ENCODE data around the gene IFT122. TPM values are rescaled to one million over a fixed set of nuclear protein-coding genes. Genes with fewer than 3 reads are reported as not detected.

The IFT122 gene
- total RNA-seq, 2 experiments from 2014 or later, result 21.6 to 37.0 TPM

DNA sequence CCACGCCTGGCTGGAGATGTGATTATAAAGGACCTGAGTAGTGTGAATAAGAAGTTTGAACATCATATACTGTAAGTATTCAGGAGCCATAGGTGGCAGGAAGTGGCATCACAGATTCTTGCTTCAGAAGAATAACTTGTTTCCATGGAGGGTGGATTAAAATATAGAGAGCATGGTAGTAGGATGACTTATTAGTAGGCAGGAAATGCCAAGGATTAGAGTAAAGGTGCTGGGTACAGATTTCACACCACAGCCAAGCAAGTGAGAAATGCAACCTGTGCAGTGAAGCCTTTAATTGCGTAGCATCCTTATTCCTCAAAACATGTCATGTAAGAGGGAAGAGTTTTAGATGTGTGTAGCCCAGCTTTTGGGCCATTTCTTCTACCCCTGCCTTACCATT lies 30.8 kb downstream of the IFT122 start:
- POLR2A ChIA-PET, result interaction anchor here (2.3 kb wide), 1 partner anchor 9 kb away, joined by 5 read pairs; no protein-coding TSS in a partner anchor
- H3K4me3 ChIP-seq (ENCODE audit: low read depth, low read length, poor library complexity, severe bottlenecking), result no peak overlapping the region
- no peak overlapping the region for H3K27ac ChIP-seq (ENCODE audit: low read depth, low read length, poor library complexity, severe bottlenecking)
- H3K4me1 ChIP-seq (ENCODE audit: insufficient read depth, low read length, poor library complexity, severe bottlenecking), result no peaks in the 10 kb centered on the region
- no peaks in the 10 kb centered on the region for H3K9me3 ChIP-seq (ENCODE audit: low read length)
- no peaks in the 10 kb centered on the region for H3K36me3 ChIP-seq (ENCODE audit: insufficient read depth, low read length)
- H2AFZ ChIP-seq (ENCODE audit: low read length), result no peak overlapping the region
- CTCF ChIA-PET (ENCODE audit: unreplicated experiment), result no interaction called here
- no peak overlapping the region for H3K4me2 ChIP-seq (ENCODE audit: low read length)
- no peaks in the 10 kb centered on the region for H3K79me2 ChIP-seq (ENCODE audit: insufficient read depth, low read depth, low read length)
- no peaks in the 10 kb centered on the region for H4K20me1 ChIP-seq (ENCODE audit: insufficient read depth, low read length)
- DNase-seq (ENCODE audit: low spot score), result no peak
- no peak for TF ChIP-seq CTCF (conservative IDR thresholded peaks at IDR 0.05; ENCODE audit: low read length)
- no peak for TF ChIP-seq EZH2phosphoT487 (IDR thresholded peaks at IDR 0.05; ENCODE audit: borderline replicate concordance, low read depth, low read length)
- intact Hi-C loops (cut with micrococcal nuclease; ENCODE audit: unreplicated experiment), result no loop called here
- BruUV-seq (replicated peaks), result no TSS peak
- H3K9me2 ChIP-seq (ENCODE audit: insufficient read depth, low read length), result no peaks in the 10 kb centered on the region

GRCh38 chr3:129473067-129473768 lies 33.2 kb downstream of the IFT122 start:
- no peak overlapping the region for H3K27ac ChIP-seq (ENCODE audit: low read depth, low read length, poor library complexity, severe bottlenecking)
- CTCF ChIA-PET (ENCODE audit: unreplicated experiment), result no interaction called here
- no peaks in the 10 kb centered on the region for H3K79me2 ChIP-seq (ENCODE audit: insufficient read depth, low read depth, low read length)
- POLR2A ChIA-PET, result interaction anchor here (2.3 kb wide), 1 partner anchor 11 kb away, joined by 5 read pairs; no protein-coding TSS in a partner anchor
- no peaks in the 10 kb centered on the region for H3K9me2 ChIP-seq (ENCODE audit: insufficient read depth, low read length)
- H3K4me2 ChIP-seq (ENCODE audit: low read length), result no peak overlapping the region
- peaks cover 17% of the 10 kb centered on the region for H3K36me3 ChIP-seq (ENCODE audit: insufficient read depth, low read length)
- no peaks in the 10 kb centered on the region for H3K4me1 ChIP-seq (ENCODE audit: insufficient read depth, low read length, poor library complexity, severe bottlenecking)
- BruUV-seq (replicated peaks), result no TSS peak
- intact Hi-C loops (cut with micrococcal nuclease; ENCODE audit: unreplicated experiment), result no loop called here
- no peaks in the 10 kb centered on the region for H4K20me1 ChIP-seq (ENCODE audit: insufficient read depth, low read length)
- TF ChIP-seq CTCF (conservative IDR thresholded peaks at IDR 0.05; ENCODE audit: low read length) (no peak), EZH2phosphoT487 (IDR thresholded peaks at IDR 0.05; ENCODE audit: borderline replicate concordance, low read depth, low read length) (no peak)
- H3K9me3 ChIP-seq (ENCODE audit: low read length), result no peaks in the 10 kb centered on the region
- H3K4me3 ChIP-seq (ENCODE audit: low read depth, low read length, poor library complexity, severe bottlenecking), result no peak overlapping the region
- H2AFZ ChIP-seq (ENCODE audit: low read length), result no peak overlapping the region
- no peak for DNase-seq (ENCODE audit: low spot score)

- DNase-seq (ENCODE audit: low spot score), result no peak
- no peak overlapping the region for H2AFZ ChIP-seq (ENCODE audit: low read length)
- CTCF ChIA-PET (ENCODE audit: unreplicated experiment), result no interaction called here
- no peak overlapping the region for H3K4me3 ChIP-seq (ENCODE audit: low read depth, low read length, poor library complexity, severe bottlenecking)
- BruUV-seq (replicated peaks), result no TSS peak
- peaks cover 21% of the 10 kb centered on the region for H3K36me3 ChIP-seq (ENCODE audit: insufficient read depth, low read length)
- intact Hi-C loops (cut with micrococcal nuclease; ENCODE audit: unreplicated experiment), result no loop called here
- H3K9me3 ChIP-seq (ENCODE audit: low read length), result no peaks in the 10 kb centered on the region
- POLR2A ChIA-PET, result no interaction called here
- no peaks in the 10 kb centered on the region for H3K79me2 ChIP-seq (ENCODE audit: insufficient read depth, low read depth, low read length)
- H3K9me2 ChIP-seq (ENCODE audit: insufficient read depth, low read length), result no peaks in the 10 kb centered on the region
- no peak for TF ChIP-seq CTCF (conservative IDR thresholded peaks at IDR 0.05; ENCODE audit: low read length)
- TF ChIP-seq EZH2phosphoT487 (IDR thresholded peaks at IDR 0.05; ENCODE audit: borderline replicate concordance, low read depth, low read length), result no peak
- no peak overlapping the region for H3K4me2 ChIP-seq (ENCODE audit: low read length)
- H4K20me1 ChIP-seq (ENCODE audit: insufficient read depth, low read length), result no peaks in the 10 kb centered on the region
- no peaks in the 10 kb centered on the region for H3K4me1 ChIP-seq (ENCODE audit: insufficient read depth, low read length, poor library complexity, severe bottlenecking)
- no peak overlapping the region for H3K27ac ChIP-seq (ENCODE audit: low read depth, low read length, poor library complexity, severe bottlenecking)
These were observed 33.7 kb downstream of the IFT122 start for GRCh38 chr3:129473769-129474152.
